ENCODE measurements around the gene FOXO3. TPM values are rescaled to one million over a fixed set of nuclear protein-coding genes. Genes with fewer than 3 reads are reported as not detected.
"Not testable (repeated sequence)": the region's sequence is repeated elsewhere in the genome, so short reads cannot be mapped to it uniquely, and the experiment has no call there.

The FOXO3 gene
- total RNA-seq, 6 experiments from 2014 or later = 21.1 to 28.9 (median 24.2) TPM

GRCh38 chr6:108655806-108656651 is 95.3 kb downstream of the FOXO3 start:
- peak; percentile 52 for DNase-seq
- Mint-ChIP-seq H3K4me3 (peak overlapping the region; percentile 71), H3K9me3 (no peaks in the 10 kb centered on the region), H3K27ac (peak overlapping the region; percentile 79), H3K36me3 (ENCODE audit: low read depth) (0 out of 2 replicates have a peak, but pooled peaks cover 5% of the 10 kb centered on the region), H3K4me1 (ENCODE audit: low read depth) (peaks cover 79% of the 10 kb centered on the region), H3K27me3 (ENCODE audit: insufficient read depth) (peaks cover 2% of the 10 kb centered on the region)
- TF ChIP-seq CTCF (IDR thresholded peaks at IDR 0.05) = no peak

DNA sequence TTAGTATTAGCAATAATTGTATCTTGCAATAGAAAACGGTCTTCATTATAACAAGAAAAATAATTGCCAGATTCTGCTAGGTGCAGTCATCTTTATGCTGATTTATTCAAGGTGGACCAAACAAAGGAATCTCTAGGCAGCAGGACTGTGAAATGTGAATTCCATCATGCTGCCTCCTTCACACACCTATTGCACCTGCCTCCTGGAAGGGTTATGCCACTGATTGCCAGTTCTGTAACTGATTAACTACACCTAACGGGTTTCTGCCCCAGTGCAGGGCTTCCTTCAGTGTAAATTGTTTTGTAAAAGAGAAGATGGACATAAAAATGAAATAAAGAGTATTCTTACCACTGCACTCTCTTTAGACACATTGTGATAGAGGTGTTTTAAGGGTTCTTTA is 96.1 kb downstream of the FOXO3 start:
- H3K27ac Mint-ChIP-seq = peak overlapping the region; percentile 79

GRCh38 chr6:108658174-108658573 is 97.5 kb downstream of the FOXO3 start:
- peaks cover 76% of the 10 kb centered on the region for H3K4me1 Mint-ChIP-seq (ENCODE audit: low read depth)
- peaks cover 2% of the 10 kb centered on the region for H3K27me3 Mint-ChIP-seq (ENCODE audit: insufficient read depth)
- H3K9me3 Mint-ChIP-seq = no peaks in the 10 kb centered on the region
- no peak overlapping the region for H3K4me3 Mint-ChIP-seq
- H3K27ac Mint-ChIP-seq = no peak overlapping the region
- no peak for TF ChIP-seq CTCF (IDR thresholded peaks at IDR 0.05)
- peaks cover 6% of the 10 kb centered on the region; the same call in 1 of the 2 replicates for H3K36me3 Mint-ChIP-seq (ENCODE audit: low read depth)
- DNase-seq = no peak

More for the DNA sequence above, 96.1 kb downstream of the FOXO3 start:
- Mint-ChIP-seq H3K36me3 (ENCODE audit: low read depth) (0 out of 2 replicates have a peak, but pooled peaks cover 5% of the 10 kb centered on the region), H3K9me3 (no peaks in the 10 kb centered on the region), H3K27me3 (ENCODE audit: insufficient read depth) (peaks cover 2% of the 10 kb centered on the region), H3K4me3 (peak overlapping the region; percentile 71; the same call in 1 of the 2 replicates), H3K4me1 (ENCODE audit: low read depth) (peaks cover 79% of the 10 kb centered on the region)
- no peak for DNase-seq
- no peak for TF ChIP-seq CTCF (IDR thresholded peaks at IDR 0.05)

GRCh38 chr6:108658785-108659184 is 98.1 kb downstream of the FOXO3 start:
- H3K4me1 Mint-ChIP-seq (ENCODE audit: low read depth) = peaks cover 70% of the 10 kb centered on the region
- not testable (repeated sequence) for H3K9me3 Mint-ChIP-seq; DNase-seq; H3K4me3 Mint-ChIP-seq; H3K36me3 Mint-ChIP-seq (ENCODE audit: low read depth); H3K27ac Mint-ChIP-seq; H3K27me3 Mint-ChIP-seq (ENCODE audit: insufficient read depth)

DNA sequence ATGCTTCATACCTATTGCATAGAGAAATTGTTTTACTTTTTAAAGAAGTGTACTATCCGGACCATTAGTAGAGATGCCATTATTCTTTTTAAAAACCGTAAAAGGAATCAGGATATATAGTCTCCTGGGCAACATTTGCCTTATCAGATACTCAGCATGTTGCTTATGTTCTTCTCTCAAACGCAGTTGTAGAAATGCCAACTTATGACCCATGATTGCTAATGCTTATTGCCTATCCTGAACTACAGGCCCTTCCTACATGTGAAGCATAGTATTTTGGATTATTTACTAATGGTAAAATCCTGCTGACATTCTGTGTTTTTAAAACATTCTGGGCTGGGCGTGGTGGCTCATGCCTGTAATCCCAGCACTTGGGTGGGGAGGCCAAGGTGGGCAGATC is 99.5 kb downstream of the FOXO3 start:
- TF ChIP-seq CTCF (IDR thresholded peaks at IDR 0.05) = no peak
- peaks cover 55% of the 10 kb centered on the region for H3K4me1 Mint-ChIP-seq (ENCODE audit: low read depth)
- DNase-seq = no peak
- H3K27ac Mint-ChIP-seq = no peak overlapping the region
- H3K27me3 Mint-ChIP-seq (ENCODE audit: insufficient read depth) = no peaks in the 10 kb centered on the region; the same call in 1 of the 2 replicates
- peaks cover 15% of the 10 kb centered on the region; the same call in 1 of the 2 replicates for H3K36me3 Mint-ChIP-seq (ENCODE audit: low read depth)
- no peaks in the 10 kb centered on the region for H3K9me3 Mint-ChIP-seq
- H3K4me3 Mint-ChIP-seq = no peak overlapping the region

- DNase-seq = peak; percentile 49
- peak overlapping the region; percentile 59; the same call in 1 of the 2 replicates for H3K27ac Mint-ChIP-seq
Measured at GRCh38 chr6:108661430-108661829, 100.7 kb downstream of the FOXO3 start.

More at GRCh38 chr6:108661430-108661829, 100.7 kb downstream of the FOXO3 start:
- no peak for TF ChIP-seq CTCF (IDR thresholded peaks at IDR 0.05)
- H3K27me3 Mint-ChIP-seq (ENCODE audit: insufficient read depth) = no peaks in the 10 kb centered on the region
- H3K4me1 Mint-ChIP-seq (ENCODE audit: low read depth) = peaks cover 44% of the 10 kb centered on the region
- H3K4me3 Mint-ChIP-seq = no peak overlapping the region
- no peaks in the 10 kb centered on the region for H3K9me3 Mint-ChIP-seq
- H3K36me3 Mint-ChIP-seq (ENCODE audit: low read depth) = peaks cover 16% of the 10 kb centered on the region; the same call in 1 of the 2 replicates
